Caco-2 (cell line): ENCODE data around the gene PRR22. TPM values are rescaled to one million over a fixed set of nuclear protein-coding genes. Genes with fewer than 3 reads are reported as not detected.

Experiments
- BruUV-seq: library from RNA; stranded (reverse); fragments of 400-500 nt; replicated peaks from 2 replicates; lab custom pipeline; 2021; lab: Mats Ljungman, UMichigan
- CTCF ChIA-PET: fragments of 300-600 bp; sonication (Branson Sonifier 250); formaldehyde crosslinking; loops from one replicate; lab custom pipeline; 2022; ENCODE audit warnings: antibody characterized with exemption; lab: Charles Lee
- POLR2A ChIA-PET: fragments of 300-600 bp; sonication (Branson Sonifier 250); formaldehyde crosslinking; loops from one replicate; lab custom pipeline; 2022; ENCODE audit warnings: antibody characterized with exemption; lab: Charles Lee
- DNase-seq, 2 experiments: peaks; one replicate each; pipeline versions ENCODE4 v3.0.0 to v3.0.0-alpha.2; 2020 to 2022
- H3K27me3 ChIP-seq: replicated peaks from 2 replicates; pipeline ENCODE4 v1.6.0; 2011; ENCODE audit warnings: low read length; ENCODE audit not compliant: control insufficient read depth, insufficient read depth
- H3K36me3 ChIP-seq: 2 replicates; pipeline ENCODE4 v1.5.1; 2011; ENCODE audit warnings: low read length; ENCODE audit not compliant: control insufficient read depth, insufficient read depth
- H3K4me1 ChIP-seq: fragments of 250-450 bp; sonication (Bioruptor Pico); 2 replicates; pipeline ENCODE4 v1.5.1; 2020; ENCODE audit warnings: mild to moderate bottlenecking
- H3K4me3 ChIP-seq: 2 replicates; pipeline ENCODE4 v1.5.1; 2011; ENCODE audit warnings: low read depth, mild to moderate bottlenecking, control low read depth, low read length
- H3K9me3 ChIP-seq: fragments of 250-450 bp; sonication (Bioruptor Pico); 2 replicates; pipeline ENCODE4 v1.5.1; 2020; ENCODE audit warnings: mild to moderate bottlenecking, moderate library complexity
- H3K27ac Mint-ChIP-seq: one replicate; pipeline ENCODE4 v1.8.0; 2022; ENCODE audit warnings: mixed read lengths; ENCODE audit not compliant: unreplicated experiment
- H3K27me3 Mint-ChIP-seq: one replicate; pipeline ENCODE4 v1.8.0; 2022; ENCODE audit warnings: mixed read lengths; ENCODE audit not compliant: insufficient read depth, unreplicated experiment
- H3K36me3 Mint-ChIP-seq: one replicate; pipeline ENCODE4 v1.8.0; 2022; ENCODE audit warnings: mild to moderate bottlenecking, mixed read lengths; ENCODE audit not compliant: insufficient read depth, unreplicated experiment
- H3K4me1 Mint-ChIP-seq: one replicate; pipeline ENCODE4 v1.8.0; 2022; ENCODE audit warnings: low read depth, mixed read lengths; ENCODE audit not compliant: unreplicated experiment
- H3K4me3 Mint-ChIP-seq: one replicate; pipeline ENCODE4 v1.8.0; 2022; ENCODE audit warnings: mild to moderate bottlenecking, moderate library complexity, mixed read lengths; ENCODE audit not compliant: unreplicated experiment
- H3K9me3 Mint-ChIP-seq: one replicate; pipeline ENCODE4 v1.8.0; 2022; ENCODE audit warnings: mixed read lengths; ENCODE audit not compliant: unreplicated experiment
- intact Hi-C: fragments of 100-400 bp; cut with micrococcal nuclease; formaldehyde crosslinking; loops from one replicate; pipeline ENCODE4 v1.10.0; 2022; ENCODE audit not compliant: unreplicated experiment
- total RNA-seq: library from RNA; stranded (reverse); gene quantifications from 2 replicates; pipeline ENCODE4 v1.2.3, GENCODE V29; 2022
- TF ChIP-seq, protein P1 (sequence below), 2 experiments: fragments of 200-600 bp in 1 of 2; IDR thresholded peaks; 1 replicate in 1 of 2; 2 replicates in 1 of 2; pipeline versions ENCODE4 v1.5.1 to v1.8.0; 2011 to 2022; ENCODE audit warnings: antibody characterized with exemption in 1 of 2, control low read depth in 1 of 2, inconsistent platforms in 1 of 2, low read depth in 1 of 2, low read length in 1 of 2, mild to moderate bottlenecking in 1 of 2, moderate library complexity in 1 of 2; ENCODE audit not compliant: insufficient read depth in 1 of 2, severe bottlenecking in 1 of 2, unreplicated experiment in 1 of 2

The PRR22 gene
- total RNA-seq, 1 experiment from 2014 or later, result 7.1 TPM

DNA sequence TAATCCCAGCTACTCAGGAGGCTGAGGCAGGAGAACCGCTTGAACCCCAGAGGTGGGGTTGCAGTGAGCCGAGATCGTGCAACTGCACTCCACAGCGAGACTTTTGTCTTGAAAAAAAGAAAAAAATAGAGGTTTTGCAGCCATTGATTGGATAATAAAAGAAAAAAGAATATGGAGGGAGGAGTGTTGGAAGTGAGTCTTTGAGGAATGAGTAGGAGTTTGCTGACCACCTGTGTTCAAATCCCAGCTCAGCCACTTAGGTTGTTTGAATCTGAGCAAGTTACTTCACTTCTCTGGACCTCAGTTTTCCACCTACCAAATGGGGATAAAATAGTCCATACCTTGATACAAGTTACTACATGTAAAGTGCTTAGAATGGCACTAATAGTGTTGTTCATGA lies 26.6 kb upstream of the PRR22 start:
- Histone ChIP-seq H3K27me3 (no peaks in the 10 kb centered on the region), H3K36me3 (no peaks in the 10 kb centered on the region), H3K4me3 (no peak overlapping the region), H3K4me1 (no peaks in the 10 kb centered on the region), H3K9me3 (no peaks in the 10 kb centered on the region)
- intact Hi-C loops, result no loop called here
- H3K4me1 Mint-ChIP-seq, result no peaks in the 10 kb centered on the region
- ChIA-PET POLR2A (no interaction called here), CTCF (no interaction called here)
- H3K27me3 Mint-ChIP-seq, result no peaks in the 10 kb centered on the region
- no peaks in the 10 kb centered on the region for H3K36me3 Mint-ChIP-seq
- H3K27ac Mint-ChIP-seq, result no peak overlapping the region
- no TSS peak for BruUV-seq
- no peak overlapping the region for H3K4me3 Mint-ChIP-seq
- DNase-seq, result no peak
- no peaks in the 10 kb centered on the region for H3K9me3 Mint-ChIP-seq
- TF ChIP-seq, protein P1, sequence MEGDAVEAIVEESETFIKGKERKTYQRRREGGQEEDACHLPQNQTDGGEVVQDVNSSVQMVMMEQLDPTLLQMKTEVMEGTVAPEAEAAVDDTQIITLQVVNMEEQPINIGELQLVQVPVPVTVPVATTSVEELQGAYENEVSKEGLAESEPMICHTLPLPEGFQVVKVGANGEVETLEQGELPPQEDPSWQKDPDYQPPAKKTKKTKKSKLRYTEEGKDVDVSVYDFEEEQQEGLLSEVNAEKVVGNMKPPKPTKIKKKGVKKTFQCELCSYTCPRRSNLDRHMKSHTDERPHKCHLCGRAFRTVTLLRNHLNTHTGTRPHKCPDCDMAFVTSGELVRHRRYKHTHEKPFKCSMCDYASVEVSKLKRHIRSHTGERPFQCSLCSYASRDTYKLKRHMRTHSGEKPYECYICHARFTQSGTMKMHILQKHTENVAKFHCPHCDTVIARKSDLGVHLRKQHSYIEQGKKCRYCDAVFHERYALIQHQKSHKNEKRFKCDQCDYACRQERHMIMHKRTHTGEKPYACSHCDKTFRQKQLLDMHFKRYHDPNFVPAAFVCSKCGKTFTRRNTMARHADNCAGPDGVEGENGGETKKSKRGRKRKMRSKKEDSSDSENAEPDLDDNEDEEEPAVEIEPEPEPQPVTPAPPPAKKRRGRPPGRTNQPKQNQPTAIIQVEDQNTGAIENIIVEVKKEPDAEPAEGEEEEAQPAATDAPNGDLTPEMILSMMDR (IDR thresholded peaks at IDR 0.05; ENCODE audit: insufficient read depth in 1 of 2, low read depth in 1 of 2, low read length in 1 of 2, severe bottlenecking in 1 of 2, unreplicated experiment in 1 of 2), result no peak

- Histone ChIP-seq H3K36me3 (no peaks in the 10 kb centered on the region), H3K4me1 (0 out of 2 replicates have a peak, but pooled peaks cover 2% of the 10 kb centered on the region), H3K9me3 (no peaks in the 10 kb centered on the region), H3K27me3 (no peaks in the 10 kb centered on the region), H3K4me3 (no peak overlapping the region)
- Mint-ChIP-seq H3K4me3 (no peak overlapping the region), H3K9me3 (no peaks in the 10 kb centered on the region), H3K27me3 (no peaks in the 10 kb centered on the region), H3K27ac (no peak overlapping the region), H3K4me1 (no peaks in the 10 kb centered on the region), H3K36me3 (no peaks in the 10 kb centered on the region)
- intact Hi-C loops, result no loop called here
- BruUV-seq, result no TSS peak
- TF ChIP-seq, protein P1 (IDR thresholded peaks at IDR 0.05; ENCODE audit: insufficient read depth in 1 of 2, low read depth in 1 of 2, low read length in 1 of 2, severe bottlenecking in 1 of 2, unreplicated experiment in 1 of 2), result no peak
- POLR2A ChIA-PET, result interaction anchor here (0.6 kb wide), 1 partner anchor 19 kb away, joined by 3 read pairs; the partner anchor contains the start of gene DUS3L
- CTCF ChIA-PET, result interaction anchor here (0.6 kb wide), 2 partner anchors 19 to 37 kb away, joined by 3 to 5 read pairs; no protein-coding TSS in a partner anchor
- DNase-seq, result no peak
These were observed 24.9 kb upstream of the PRR22 start for GRCh38 chr19:5809469-5809868.

- H3K36me3 ChIP-seq, result no peaks in the 10 kb centered on the region
- peak in 1 of 2 experiments; percentile 33 for DNase-seq
- no peaks in the 10 kb centered on the region for H3K36me3 Mint-ChIP-seq
- CTCF ChIA-PET, result interaction anchor here (0.6 to 0.7 kb wide), 3 partner anchors 19 to 178 kb away, joined by 3 to 5 read pairs (median 5); no protein-coding TSS in a partner anchor
- TF ChIP-seq, protein P1 (IDR thresholded peaks at IDR 0.05; ENCODE audit: insufficient read depth in 1 of 2, low read depth in 1 of 2, low read length in 1 of 2, severe bottlenecking in 1 of 2, unreplicated experiment in 1 of 2), result no peak
- H3K9me3 Mint-ChIP-seq, result no peaks in the 10 kb centered on the region
- H3K4me3 Mint-ChIP-seq, result no peak overlapping the region
- no peaks in the 10 kb centered on the region for H3K9me3 ChIP-seq
- H3K4me3 ChIP-seq, result no peak overlapping the region
- peak overlapping the region; percentile 36 for H3K27ac Mint-ChIP-seq
- intact Hi-C loops, result no loop called here
- no peaks in the 10 kb centered on the region for H3K27me3 Mint-ChIP-seq
- H3K27me3 ChIP-seq, result no peaks in the 10 kb centered on the region
- no peaks in the 10 kb centered on the region for H3K4me1 Mint-ChIP-seq
- 0 out of 2 replicates have a peak, but pooled peaks cover 3% of the 10 kb centered on the region for H3K4me1 ChIP-seq
- POLR2A ChIA-PET, result interaction anchor here (0.6 kb wide), 1 partner anchor 18 kb away, joined by 3 read pairs; the partner anchor contains the start of gene DUS3L
- BruUV-seq, result no TSS peak
These were observed 24.5 kb upstream of the PRR22 start for GRCh38 chr19:5809053-5809452.
